Esophagus squamous epithelium (tissue), 4 donors: Measurements from ENCODE around the gene PRKG1.

Experiments
- POLR2A ChIP-seq, 4 donors: fragments of 450-650 bp; IDR thresholded peaks; one replicate each; pipeline ENCODE4 v1.6.1; 2017; ENCODE audit warnings: antibody characterized with exemption in 4 of 4, mild to moderate bottlenecking in 4 of 4, moderate library complexity in 3 of 4
- TF ChIP-seq, protein P1 (sequence below), 6 experiments: fragments of 450-650 bp in 4 of 6; fragments of 200-600 bp in 2 of 6; sonication (generic) in 2 of 6; IDR thresholded peaks; one replicate each; pipeline ENCODE4 v1.5.1; 2016 to 2019; ENCODE audit warnings: antibody characterized with exemption in 6 of 6, mild to moderate bottlenecking in 4 of 6, moderate library complexity in 4 of 6

DNA sequence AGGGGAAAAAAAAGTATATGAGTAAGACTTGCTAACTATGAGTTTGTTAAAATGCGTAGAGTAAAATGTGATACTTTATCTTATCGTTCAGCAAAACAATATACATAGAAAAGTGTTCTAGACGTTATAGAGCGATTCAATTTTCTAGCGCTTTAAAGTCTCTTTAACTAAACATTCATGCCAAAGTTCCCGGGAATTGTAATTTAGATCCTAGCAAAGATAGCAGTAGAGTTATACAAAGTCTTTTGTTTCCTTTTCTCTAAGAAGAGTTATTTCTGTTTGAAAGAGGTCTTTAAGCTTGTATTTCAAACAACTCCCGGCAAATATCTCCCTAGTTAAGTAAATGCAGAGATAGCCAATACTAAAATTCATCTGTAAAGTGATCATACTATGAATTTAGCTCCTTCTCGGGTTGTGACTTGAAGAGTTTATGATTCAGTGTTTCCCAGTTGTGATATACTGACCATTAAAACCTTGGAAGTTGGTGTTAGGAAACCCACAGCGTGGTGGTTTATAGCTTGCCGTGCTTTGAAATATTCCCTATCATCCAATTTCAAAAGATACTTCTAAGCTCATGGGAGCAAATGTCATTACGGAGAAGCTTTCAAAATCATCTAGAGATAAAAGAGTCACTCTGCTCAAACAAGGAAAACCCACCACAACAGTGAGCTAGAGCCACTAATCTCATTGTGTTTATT lies 453.4 kb downstream of the PRKG1 start:
- no peak for TF ChIP-seq POLR2A (IDR thresholded peaks at IDR 0.05)
- TF ChIP-seq, protein P1, sequence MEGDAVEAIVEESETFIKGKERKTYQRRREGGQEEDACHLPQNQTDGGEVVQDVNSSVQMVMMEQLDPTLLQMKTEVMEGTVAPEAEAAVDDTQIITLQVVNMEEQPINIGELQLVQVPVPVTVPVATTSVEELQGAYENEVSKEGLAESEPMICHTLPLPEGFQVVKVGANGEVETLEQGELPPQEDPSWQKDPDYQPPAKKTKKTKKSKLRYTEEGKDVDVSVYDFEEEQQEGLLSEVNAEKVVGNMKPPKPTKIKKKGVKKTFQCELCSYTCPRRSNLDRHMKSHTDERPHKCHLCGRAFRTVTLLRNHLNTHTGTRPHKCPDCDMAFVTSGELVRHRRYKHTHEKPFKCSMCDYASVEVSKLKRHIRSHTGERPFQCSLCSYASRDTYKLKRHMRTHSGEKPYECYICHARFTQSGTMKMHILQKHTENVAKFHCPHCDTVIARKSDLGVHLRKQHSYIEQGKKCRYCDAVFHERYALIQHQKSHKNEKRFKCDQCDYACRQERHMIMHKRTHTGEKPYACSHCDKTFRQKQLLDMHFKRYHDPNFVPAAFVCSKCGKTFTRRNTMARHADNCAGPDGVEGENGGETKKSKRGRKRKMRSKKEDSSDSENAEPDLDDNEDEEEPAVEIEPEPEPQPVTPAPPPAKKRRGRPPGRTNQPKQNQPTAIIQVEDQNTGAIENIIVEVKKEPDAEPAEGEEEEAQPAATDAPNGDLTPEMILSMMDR (IDR thresholded peaks at IDR 0.05), result no peak
